ENCODE results near the gene NPTX2. TPM values are rescaled to one million over a fixed set of nuclear protein-coding genes. Genes with fewer than 3 reads are reported as not detected.

Gene NPTX2
- total RNA-seq, 1 experiment from 2014 or later = not detected

DNA sequence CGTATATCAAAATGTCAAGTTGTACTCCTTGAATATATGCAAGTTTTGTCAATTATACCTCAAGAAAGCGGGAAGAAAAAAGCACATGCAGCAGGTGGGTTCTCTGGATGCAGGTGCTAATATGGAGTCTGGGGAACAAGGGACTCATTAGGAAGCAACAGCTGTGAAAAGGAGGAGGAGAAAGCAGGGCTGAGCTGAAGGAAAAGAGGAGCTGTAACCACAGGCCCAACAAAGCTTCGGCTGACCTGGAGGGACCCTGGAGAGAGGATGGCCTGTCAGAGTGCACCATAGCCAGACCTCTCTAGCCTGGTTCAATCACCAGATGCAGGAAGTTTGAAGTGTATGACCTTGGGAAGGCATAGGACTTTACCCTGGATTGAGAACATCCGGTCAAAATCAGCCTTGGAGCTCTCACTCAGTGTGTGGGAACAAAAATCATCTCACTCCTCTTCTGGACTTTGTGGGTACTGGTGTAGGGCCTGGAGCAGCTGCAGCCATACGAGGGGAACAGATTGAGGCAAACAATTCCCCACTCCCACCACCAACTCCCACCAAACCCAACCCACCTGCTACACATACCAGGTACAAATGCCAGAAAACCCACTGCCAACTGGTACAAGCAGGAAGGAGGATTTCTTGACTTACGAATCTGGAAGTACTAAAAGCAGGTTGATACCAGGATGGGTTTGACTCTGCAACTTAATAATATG, 36.7 kb downstream of the NPTX2 start (continued):
- TF ChIP-seq ELF1 (IDR thresholded peaks at IDR 0.05; ENCODE audit: borderline replicate concordance, low read depth) (no peak), ZFX (IDR thresholded peaks at IDR 0.05) (no peak), FOSL1 (IDR thresholded peaks at IDR 0.05; ENCODE audit: low read depth) (no peak), CEBPB (IDR thresholded peaks at IDR 0.05; ENCODE audit: low read depth) (no peak), JUND (IDR thresholded peaks at IDR 0.05) (no peak), EZH2 (IDR thresholded peaks at IDR 0.05) (no peak)

DNA sequence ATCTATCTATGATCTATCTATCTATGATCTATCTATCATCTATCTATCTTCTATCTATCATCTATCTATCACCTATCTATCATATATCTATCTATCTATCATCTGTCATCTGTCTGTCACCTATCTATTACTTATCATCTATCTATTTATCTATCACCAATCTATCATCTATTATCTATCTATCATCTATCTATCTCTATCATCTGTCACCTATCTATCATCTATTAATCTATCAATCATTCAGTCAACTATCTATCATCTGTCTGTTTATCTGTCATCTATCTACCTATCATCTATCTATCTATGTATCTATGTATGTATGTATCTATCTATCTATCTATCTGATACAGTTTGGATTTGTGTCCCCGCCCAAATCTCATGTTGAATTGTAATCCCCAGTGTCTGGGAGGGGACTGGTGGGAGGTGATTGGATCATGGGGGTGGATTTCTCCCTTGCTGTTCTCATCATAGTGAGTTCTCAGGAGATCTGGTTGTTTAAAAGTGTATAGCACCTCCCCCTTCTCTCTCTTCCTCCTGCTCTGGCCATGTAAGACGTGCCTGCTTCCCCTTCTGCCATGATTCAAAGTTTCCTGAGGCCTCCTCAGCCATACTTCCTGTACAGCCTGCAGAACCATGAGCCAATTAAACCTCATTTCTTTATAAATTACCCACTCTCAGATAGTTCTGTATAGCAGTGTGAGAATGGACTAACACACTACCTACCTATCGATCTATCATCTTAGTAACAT, 37.6 kb downstream of the NPTX2 start:
- Histone ChIP-seq H3K4me2 (ENCODE audit: low read length) (no peak overlapping the region), H3K36me3 (ENCODE audit: control insufficient read depth in 1 of 2, insufficient read depth in 2 of 2, low read length in 2 of 2) (no peaks in the 10 kb centered on the region), H3K9ac (ENCODE audit: low read length) (no peak overlapping the region), H3K27ac (ENCODE audit: low read depth, low read length) (no peak overlapping the region), H3K4me1 (ENCODE audit: control insufficient read depth in 1 of 2, insufficient read depth in 2 of 2, low read length in 2 of 2) (no peaks in the 10 kb centered on the region), H3K27me3 (ENCODE audit: insufficient read depth, low read length) (no peaks in the 10 kb centered on the region), H2AFZ (ENCODE audit: low read depth, low read length, poor library complexity, severe bottlenecking) (no peak overlapping the region), H3K9me2 (ENCODE audit: insufficient read depth) (no peaks in the 10 kb centered on the region), H3K4me3 (replicated peaks in 1 of 2; ENCODE audit: low read depth in 1 of 2, low read length in 2 of 2) (no peak overlapping the region), H3K9me3 (ENCODE audit: control insufficient read depth in 1 of 2, insufficient read depth in 1 of 2, low read depth in 1 of 2, low read length in 2 of 2) (no peaks in the 10 kb centered on the region), H4K20me1 (ENCODE audit: insufficient read depth) (no peaks in the 10 kb centered on the region), H3K79me2 (ENCODE audit: insufficient read depth, low read length) (no peaks in the 10 kb centered on the region)
- CTCF ChIA-PET = no interaction called here
- no TSS peak for BruUV-seq (replicated peaks)
- ATAC-seq (no peak), DNase-seq (ENCODE audit: low read depth, low spot score) (no peak)
- RAD21 ChIA-PET (ENCODE audit: low non-redundant PET in 1 of 2, low total read pairs in 2 of 2, uncharacterized antibody in 2 of 2, unreplicated experiment in 2 of 2) = no interaction called here
- POLR2A ChIA-PET = no interaction called here
- TF ChIP-seq EGR1 (IDR thresholded peaks at IDR 0.05; ENCODE audit: low read depth) = no peak
- intact Hi-C loops (cut with micrococcal nuclease) = no loop called here

DNA sequence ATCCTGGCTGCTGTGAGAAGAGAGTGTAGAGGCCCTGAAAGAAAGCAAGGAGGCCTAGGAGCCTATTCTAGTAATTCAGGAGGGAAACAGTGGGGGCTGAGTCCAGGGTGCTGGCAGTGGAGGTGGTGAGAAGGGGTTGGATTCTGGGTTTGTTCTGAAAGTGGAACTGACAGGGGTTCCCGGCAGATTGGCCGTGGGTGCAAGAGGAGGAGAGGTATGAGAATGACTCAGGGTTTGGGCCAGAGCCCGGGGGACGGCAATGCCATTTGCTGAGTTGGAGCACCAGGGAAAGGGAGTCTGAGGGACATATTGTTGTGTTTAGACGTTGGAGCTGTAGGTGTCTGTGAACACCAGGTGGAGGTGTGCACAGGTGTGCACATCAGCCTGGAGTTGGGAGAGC, 38.5 kb downstream of the NPTX2 start:
- RAD21 ChIA-PET (ENCODE audit: low non-redundant PET in 1 of 2, low total read pairs in 2 of 2, uncharacterized antibody in 2 of 2, unreplicated experiment in 2 of 2) = no interaction called here
- DNase-seq (ENCODE audit: low read depth, low spot score) (no peak), ATAC-seq (no peak)
- no peaks in the 10 kb centered on the region for H3K9me2 ChIP-seq (ENCODE audit: insufficient read depth)
- no peak overlapping the region for H3K4me2 ChIP-seq (ENCODE audit: low read length)
- no peak overlapping the region for H3K4me3 ChIP-seq (replicated peaks in 1 of 2; ENCODE audit: low read depth in 1 of 2, low read length in 2 of 2)
- H3K79me2 ChIP-seq (ENCODE audit: insufficient read depth, low read length) = no peaks in the 10 kb centered on the region
- no peak overlapping the region for H3K27ac ChIP-seq (ENCODE audit: low read depth, low read length)
- BruUV-seq (replicated peaks) = no TSS peak
- CTCF ChIA-PET = no interaction called here
- no peaks in the 10 kb centered on the region for H3K27me3 ChIP-seq (ENCODE audit: insufficient read depth, low read length)
- no peak for TF ChIP-seq ZFX (IDR thresholded peaks at IDR 0.05)
- TF ChIP-seq CBX3 (IDR thresholded peaks at IDR 0.05; ENCODE audit: low read depth) = no peak
- TF ChIP-seq ELF1 (IDR thresholded peaks at IDR 0.05; ENCODE audit: borderline replicate concordance, low read depth) = no peak
- TF ChIP-seq, protein P1, sequence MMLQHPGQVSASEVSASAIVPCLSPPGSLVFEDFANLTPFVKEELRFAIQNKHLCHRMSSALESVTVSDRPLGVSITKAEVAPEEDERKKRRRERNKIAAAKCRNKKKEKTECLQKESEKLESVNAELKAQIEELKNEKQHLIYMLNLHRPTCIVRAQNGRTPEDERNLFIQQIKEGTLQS (IDR thresholded peaks at IDR 0.05) = no peak
- TF ChIP-seq ZNF274 (IDR thresholded peaks at IDR 0.05; ENCODE audit: low read depth, low read length) = no peak
- TF ChIP-seq JUND (IDR thresholded peaks at IDR 0.05) = no peak
- no peak for TF ChIP-seq EZH2 (IDR thresholded peaks at IDR 0.05)
- no peak for TF ChIP-seq YY1 (IDR thresholded peaks at IDR 0.05; ENCODE audit: extremely low read depth, insufficient replicate concordance, low read depth, low read length)
- H3K4me1 ChIP-seq (ENCODE audit: control insufficient read depth in 1 of 2, insufficient read depth in 2 of 2, low read length in 2 of 2) = no peaks in the 10 kb centered on the region
- H3K9ac ChIP-seq (ENCODE audit: low read length) = no peak overlapping the region
- intact Hi-C loops (cut with micrococcal nuclease) = no loop called here
- H4K20me1 ChIP-seq (ENCODE audit: insufficient read depth) = no peaks in the 10 kb centered on the region
- H3K9me3 ChIP-seq (ENCODE audit: control insufficient read depth in 1 of 2, insufficient read depth in 1 of 2, low read depth in 1 of 2, low read length in 2 of 2) = no peaks in the 10 kb centered on the region
- POLR2A ChIA-PET = no interaction called here
- H2AFZ ChIP-seq (ENCODE audit: low read depth, low read length, poor library complexity, severe bottlenecking) = no peak overlapping the region
- no peaks in the 10 kb centered on the region for H3K36me3 ChIP-seq (ENCODE audit: control insufficient read depth in 1 of 2, insufficient read depth in 2 of 2, low read length in 2 of 2)

Measured in HCT116 (cell line).